ENCODE data around the gene SH2D6. TPM values are rescaled to one million over a fixed set of nuclear protein-coding genes. Genes with fewer than 3 reads are reported as not detected.

SH2D6 gene
- total and polyA plus RNA-seq, 8 donors: 1.1 to 14.5 (median 2.2) TPM; not detected in 2

- WGBS, 5 donors: 86 to 98% (median 90%) methylated on average over 9 to 21 of the region's 21 CpGs
- Histone ChIP-seq H3K9me3 (no peaks in the 10 kb centered on the region), H3K4me3 (no peak overlapping the region), H3K4me1 (peaks cover 46 to 71% (median 67%) of the 10 kb centered on the region in 4 donors), H3K27ac (peak overlapping the region in 4 of 5 donors; percentile 94 to 98 (median 98)), H3K27me3 (no peaks in the 10 kb centered on the region), H3K36me3 (no peaks in the 10 kb centered on the region)
- no peak for DNase-seq
- intact Hi-C loops (cut with DNase I; ENCODE audit: low total_unique reads): no loop called here
- TF ChIP-seq EP300 (IDR thresholded peaks at IDR 0.05) (no peak), POLR2A (IDR thresholded peaks at IDR 0.05) (no peak), POLR2AphosphoS5 (IDR thresholded peaks at IDR 0.05) (no peak), CTCF (IDR thresholded peaks at IDR 0.05) (no peak)
Measured at GRCh38 chr2:85435220-85435958, 16.9 kb downstream of the SH2D6 start.

- Histone ChIP-seq H3K27me3 (no peaks in the 10 kb centered on the region), H3K9me3 (no peaks in the 10 kb centered on the region), H3K27ac (peak overlapping the region; percentile 94 to 98 (median 97)), H3K4me1 (peaks cover 46 to 71% (median 67%) of the 10 kb centered on the region in 4 donors), H3K36me3 (no peaks in the 10 kb centered on the region), H3K4me3 (no peak overlapping the region)
- TF ChIP-seq POLR2AphosphoS5 (IDR thresholded peaks at IDR 0.05) (no peak), EP300 (IDR thresholded peaks at IDR 0.05) (no peak), CTCF (IDR thresholded peaks at IDR 0.05) (no peak), POLR2A (IDR thresholded peaks at IDR 0.05) (no peak)
- intact Hi-C loops (cut with DNase I; ENCODE audit: low total_unique reads): no loop called here
- DNase-seq: no peak
- 89 to 98% (median 92%) methylated on average over 15 to 16 of the region's 16 CpGs for WGBS, 5 donors
Measured at GRCh38 chr2:85435981-85436835, 17.7 kb downstream of the SH2D6 start.

- Histone ChIP-seq H3K4me3 (peak overlapping the region in 3 of 4 donors; percentile 31 to 48 (median 48)), H3K4me1 (peaks cover 46 to 71% (median 67%) of the 10 kb centered on the region in 4 donors)
Measured at GRCh38 chr2:85436836-85437487, 18.4 kb downstream of the SH2D6 start.

More at GRCh38 chr2:85436836-85437487, 18.4 kb downstream of the SH2D6 start:
- Histone ChIP-seq H3K27ac (peak overlapping the region; percentile 94 to 98 (median 97)), H3K9me3 (no peaks in the 10 kb centered on the region), H3K27me3 (no peaks in the 10 kb centered on the region), H3K36me3 (no peaks in the 10 kb centered on the region)
- TF ChIP-seq POLR2A (IDR thresholded peaks at IDR 0.05): no peak
- no peak for TF ChIP-seq CTCF (IDR thresholded peaks at IDR 0.05)
- no peak for TF ChIP-seq POLR2AphosphoS5 (IDR thresholded peaks at IDR 0.05)
- TF ChIP-seq EP300 (IDR thresholded peaks at IDR 0.05): no peak
- intact Hi-C loops (cut with DNase I; ENCODE audit: low total_unique reads): no loop called here
- WGBS, 5 donors: 44 to 72% (median 60%) methylated on average over 9 to 10 of the region's 10 CpGs
- no peak for DNase-seq
